IMR-90 (cell line): Measurements from ENCODE around the gene LGI4. TPM values are rescaled to one million over a fixed set of nuclear protein-coding genes. Genes with fewer than 3 reads are reported as not detected.
A peak's percentile ranks its signal among the peaks of the same experiment; 100 is the strongest.

Experiments
- ATAC-seq: fragments of 200-7000 bp; cut with Tn5 transposase; 2 replicates; pipeline ENCODE4 v1.9.1; 2020; ENCODE audit warnings: low read depth, mild to moderate bottlenecking, moderate library complexity
- BruUV-seq: library from RNA; stranded (reverse); fragments of 400-500 nt; replicated peaks from 2 replicates; lab custom pipeline; 2021; lab: Mats Ljungman, UMichigan
- CTCF ChIA-PET: fragments of 300-600 bp; formaldehyde crosslinking; extraction: SDS; loops from one replicate; lab custom pipeline; 2021; ENCODE audit warnings: antibody characterized with exemption; lab: Yijun Ruan, JAX
- POLR2A ChIA-PET: fragments of 300-600 bp; sonication (Branson Sonifier 250); formaldehyde crosslinking; loops from one replicate; lab custom pipeline; 2022; ENCODE audit warnings: antibody characterized with exemption; ENCODE audit not compliant: unreplicated experiment; lab: Charles Lee
- DNase-seq: peaks from one replicate; pipeline ENCODE4 v3.0.0; 2013
- H2AFZ ChIP-seq: replicated peaks from 2 replicates; pipeline ENCODE3; 2013; ENCODE audit warnings: low read length, mild to moderate bottlenecking; ENCODE audit not compliant: poor library complexity
- H2AK5ac ChIP-seq: 2 replicates; pipeline ENCODE4 v1.6.1; 2013; ENCODE audit warnings: low read depth, low read length, inconsistent platforms
- H2AK9ac ChIP-seq: replicated peaks from 2 replicates; pipeline ENCODE3; 2013; ENCODE audit warnings: mild to moderate bottlenecking, low read depth, low read length, moderate library complexity; ENCODE audit not compliant: poor library complexity
- H2BK120ac ChIP-seq: 2 replicates; pipeline ENCODE4 v1.6.1; 2013; ENCODE audit warnings: low read depth, low read length, inconsistent platforms
- H2BK15ac ChIP-seq: 3 replicates; pipeline ENCODE4 v1.6.1; 2013; ENCODE audit warnings: low read depth, low read length, inconsistent platforms
- H2BK20ac ChIP-seq: 2 replicates; pipeline ENCODE4 v1.6.1; 2013; ENCODE audit warnings: low read depth, mild to moderate bottlenecking, inconsistent platforms, low read length, moderate library complexity
- H2BK5ac ChIP-seq: 2 replicates; pipeline ENCODE4 v1.6.1; 2013; ENCODE audit warnings: mild to moderate bottlenecking, low read depth, low read length, inconsistent platforms; ENCODE audit not compliant: poor library complexity, severe bottlenecking
- H3K14ac ChIP-seq: replicated peaks from 2 replicates; pipeline ENCODE4 v1.6.1; 2013; ENCODE audit warnings: low read depth, low read length, inconsistent platforms
- H3K18ac ChIP-seq: 2 replicates; pipeline ENCODE4 v1.6.1; 2013; ENCODE audit warnings: low read depth, low read length, control low read depth
- H3K23ac ChIP-seq: 2 replicates; pipeline ENCODE4 v1.6.1; 2013; ENCODE audit warnings: low read depth, low read length, inconsistent platforms
- H3K27ac ChIP-seq: 2 replicates; pipeline ENCODE4 v1.5.1; 2013; ENCODE audit warnings: mild to moderate bottlenecking, control low read depth, low read length; ENCODE audit not compliant: insufficient read depth
- H3K27me3 ChIP-seq: 2 replicates; pipeline ENCODE4 v1.6.1; 2013; ENCODE audit warnings: low read length; ENCODE audit not compliant: control insufficient read depth, insufficient read depth
- H3K36me3 ChIP-seq: 2 replicates; pipeline ENCODE4 v1.6.1; 2013; ENCODE audit warnings: low read length, mixed read lengths; ENCODE audit not compliant: control insufficient read depth, insufficient read depth
- H3K4ac ChIP-seq: 2 replicates; pipeline ENCODE4 v1.6.1; 2013; ENCODE audit warnings: low read depth, low read length, inconsistent platforms
- H3K4me1 ChIP-seq: 2 replicates; pipeline ENCODE4 v1.6.1; 2013; ENCODE audit warnings: low read length, mixed read lengths; ENCODE audit not compliant: control insufficient read depth, insufficient read depth
- H3K4me2 ChIP-seq: 2 replicates; pipeline ENCODE4 v1.6.1; 2013; ENCODE audit warnings: low read depth, mild to moderate bottlenecking, control low read depth, low read length, moderate library complexity
- H3K4me3 ChIP-seq: 2 replicates; pipeline ENCODE4 v1.5.1; 2013; ENCODE audit warnings: low read depth, mild to moderate bottlenecking, control low read depth, low read length, moderate library complexity; ENCODE audit not compliant: insufficient read depth
- H3K56ac ChIP-seq: 2 replicates; pipeline ENCODE4 v1.6.1; 2013; ENCODE audit warnings: low read length, inconsistent platforms; ENCODE audit not compliant: insufficient read depth; ENCODE audit errors: extremely low read depth
- H3K79me1 ChIP-seq, 2 experiments: 2 replicates each; pipeline ENCODE4 v1.6.1; 2013; ENCODE audit warnings: low read length in 2 of 2, inconsistent platforms in 1 of 2, low read depth in 1 of 2
- H3K9ac ChIP-seq: 2 replicates; pipeline ENCODE4 v1.6.1; 2013; ENCODE audit warnings: low read depth, low read length, control low read depth
- H3K9me1 ChIP-seq: 2 replicates; pipeline ENCODE4 v1.6.1; 2013; ENCODE audit warnings: low read length, inconsistent platforms; ENCODE audit not compliant: insufficient read depth
- H3K9me3 ChIP-seq: 2 replicates; pipeline ENCODE4 v1.6.1; 2013; ENCODE audit warnings: low read length; ENCODE audit not compliant: control insufficient read depth, insufficient read depth
- H4K20me1 ChIP-seq: 2 replicates; pipeline ENCODE4 v1.6.1; 2013; ENCODE audit warnings: low read length, inconsistent platforms; ENCODE audit not compliant: insufficient read depth
- H4K5ac ChIP-seq: 2 replicates; pipeline ENCODE4 v1.6.1; 2013; ENCODE audit warnings: mild to moderate bottlenecking, low read depth, low read length, control low read depth
- H4K8ac ChIP-seq, 2 experiments: 2 replicates each; pipeline ENCODE4 v1.6.1; 2013; ENCODE audit warnings: low read depth in 2 of 2, low read length in 2 of 2, control low read depth in 1 of 2, inconsistent platforms in 1 of 2
- H4K91ac ChIP-seq: 2 replicates; pipeline ENCODE4 v1.6.1; 2013; ENCODE audit warnings: low read depth, low read length, inconsistent platforms; ENCODE audit not compliant: insufficient read depth
- CTCF ChIP-seq: conservative IDR thresholded peaks from 2 replicates; pipeline ENCODE4 v1.5.1; 2012; ENCODE audit warnings: mild to moderate bottlenecking, low read depth, low read length, improper control_type of control experiment
- FOS ChIP-seq: fragments of 150-350 bp; IDR thresholded peaks from 2 replicates; pipeline ENCODE4 v1.6.1; 2016; ENCODE audit warnings: low read depth, low read length
- MAFK ChIP-seq: IDR thresholded peaks from 2 replicates; pipeline ENCODE4 v1.6.1; 2012; ENCODE audit warnings: low read depth, low read length, improper control_type of control experiment
- MAZ ChIP-seq: IDR thresholded peaks from 2 replicates; pipeline ENCODE4 v1.6.1; 2012; ENCODE audit warnings: low read depth, mild to moderate bottlenecking, low read length, improper control_type of control experiment, moderate library complexity, borderline replicate concordance
- RAD21 ChIP-seq: IDR thresholded peaks from 2 replicates; pipeline ENCODE4 v1.6.1; 2012; ENCODE audit warnings: low read length, improper control_type of control experiment
- SMC3 ChIP-seq: fragments of 150-350 bp; IDR thresholded peaks from 2 replicates; pipeline ENCODE4 v1.6.1; 2016; ENCODE audit warnings: low read depth, mild to moderate bottlenecking, antibody characterized with exemption, low read length, moderate library complexity
- WGBS, 2 experiments: methylation state at CpG; one replicate each; pipeline versions ENCODE4 v1.1.5 to v1.1.7; 2013; ENCODE audit warnings: missing lambda C conversion rate in 2 of 2; ENCODE audit not compliant: insufficient read length in 1 of 2; ENCODE audit errors: extremely low coverage in 2 of 2; 5-methylcytosine and 5-hydroxymethylcytosine counted together
- dilution Hi-C: fragments of 300-500 bp; cut with HindIII; formaldehyde crosslinking; loops from one replicate; pipeline ENCODE4 v1.14.3; 2018; ENCODE audit warnings: low sequenced_read_pairs; ENCODE audit not compliant: unreplicated experiment
- in situ Hi-C: fragments of 300-500 bp; cut with MboI; formaldehyde crosslinking; loops from 3 replicates; pipeline ENCODE4 v1.14.3; 2019; ENCODE audit warnings: low sequenced_read_pairs, inconsistent platforms, mixed read lengths
- intact Hi-C: fragments of 100-400 bp; cut with micrococcal nuclease; formaldehyde crosslinking; loops from 2 replicates; pipeline ENCODE4 v1.10.0; 2022
- polyA plus RNA-seq, 3 experiments: library from polyadenylated mRNA; depleted of rRNA; stranded (reverse); fragments of >200 nt; gene quantifications; 2 replicates each; pipeline ENCODE4 v1.2.3, GENCODE V29; 2012; ENCODE audit warnings: low replicate concordance in 1 of 3
- total RNA-seq: library from RNA; depleted of rRNA; stranded (reverse); fragments of >200 nt; gene quantifications from 2 replicates; pipeline ENCODE4 v1.2.3, GENCODE V29; 2012

The LGI4 gene
- total and polyA plus RNA-seq, 2 of the 4 experiments (the other 2 are of a cell fraction) = 0.10 TPM; not detected in 1

GRCh38 chr19:35135389-35135909 lies 590 bp upstream of the LGI4 start:
- Histone ChIP-seq H3K14ac (no peak overlapping the region), H4K5ac (no peak overlapping the region), H3K27ac (no peak overlapping the region), H3K56ac (no peak overlapping the region), H2AK9ac (no peak overlapping the region), H3K79me1 (no peaks in the 10 kb centered on the region), H3K27me3 (peaks cover 14% of the 10 kb centered on the region; the same call in 1 of the 2 replicates), H4K8ac (no peak overlapping the region), H2BK20ac (no peak overlapping the region), H2BK15ac (no peak overlapping the region), H3K4ac (no peak overlapping the region), H2BK120ac (no peak overlapping the region), H3K4me1 (peaks cover 14% of the 10 kb centered on the region), H2AFZ (peak overlapping the region; percentile 34), H3K9me3 (no peaks in the 10 kb centered on the region), H2AK5ac (peak overlapping the region; percentile 83; the same call in 1 of the 2 replicates), H3K23ac (no peak overlapping the region), H4K20me1 (peaks cover 3% of the 10 kb centered on the region; the same call in 1 of the 2 replicates), H3K4me3 (no peak overlapping the region), H4K91ac (no peak overlapping the region), H3K36me3 (no peaks in the 10 kb centered on the region), H2BK5ac (no peak overlapping the region), H3K9ac (no peak overlapping the region), H3K18ac (no peak overlapping the region), H3K9me1 (peaks cover 3% of the 10 kb centered on the region; the same call in 1 of the 2 replicates), H3K4me2 (no peak overlapping the region)
- dilution Hi-C loops (no loop called here), in situ Hi-C loops (loop anchor here (5.0 kb wide), 1 partner anchor 68 kb away; no protein-coding TSS in a partner anchor), intact Hi-C loops (loop anchor here (1.0 to 2.0 kb wide), 3 partner anchors 68 to 162 kb away; no protein-coding TSS in a partner anchor)
- ATAC-seq (peak; percentile 89), DNase-seq (peak; percentile 55)
- ChIA-PET POLR2A (no interaction called here), CTCF (interaction anchor here (0.6 to 3.2 kb wide), 6 partner anchors 10 to 88 kb away, joined by 3 to 18 read pairs (median 4); no protein-coding TSS in a partner anchor)
- TF ChIP-seq RAD21 = peak; percentile 67
- TF ChIP-seq MAZ = peak; percentile 91
- no peak for TF ChIP-seq FOS
- peak; percentile 82 for TF ChIP-seq CTCF
- TF ChIP-seq MAFK = no peak
- TF ChIP-seq SMC3 = peak; percentile 80
- no CpG with 5 or more reads among the region's 7 CpGs for WGBS, 2 experiments
- BruUV-seq = no TSS peak
